Esophagus muscularis mucosa (tissue), 3 donors: ENCODE results near the gene LRP10.

Experiments
- EP300 ChIP-seq: sonication (generic); formaldehyde crosslinking; IDR thresholded peaks from one replicate; pipeline ENCODE4 v1.6.1; 2017; ENCODE audit warnings: antibody characterized with exemption
- TF ChIP-seq, protein P1 (sequence below), 3 experiments: fragments of 200-600 bp in 2 of 3; fragments of 450-650 bp in 1 of 3; sonication (generic) in 2 of 3; IDR thresholded peaks; one replicate each; pipeline ENCODE4 v1.5.1; 2017 to 2019; ENCODE audit warnings: antibody characterized with exemption in 3 of 3, mild to moderate bottlenecking in 2 of 3, moderate library complexity in 1 of 3

DNA sequence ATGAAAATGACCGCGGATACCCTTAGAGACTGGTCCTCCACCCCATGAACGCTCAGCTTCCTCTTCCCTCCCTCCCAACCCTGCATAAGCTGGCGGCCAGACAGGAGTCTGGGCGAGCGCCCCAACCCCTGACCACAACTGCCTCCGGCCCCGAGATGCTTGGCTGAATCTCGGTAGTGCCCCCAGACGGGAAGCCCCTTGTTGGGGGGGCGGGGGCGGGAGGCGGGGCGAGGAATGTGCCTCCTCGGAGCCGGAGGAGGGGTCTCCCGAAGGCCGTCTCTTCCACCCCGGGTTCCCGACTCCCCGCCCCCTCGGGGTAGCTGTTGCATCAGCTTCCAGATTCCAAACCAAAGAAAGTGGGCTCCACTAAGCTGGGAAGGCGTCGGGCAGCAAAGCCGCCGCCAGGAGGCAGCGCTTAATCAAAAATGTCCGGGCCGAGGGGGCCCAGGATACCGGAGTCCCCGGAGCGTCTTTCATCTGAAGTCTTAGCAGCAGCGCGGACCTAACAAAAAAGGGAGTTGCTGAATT lies 48.9 kb upstream of the LRP10 start:
- TF ChIP-seq, protein P1, sequence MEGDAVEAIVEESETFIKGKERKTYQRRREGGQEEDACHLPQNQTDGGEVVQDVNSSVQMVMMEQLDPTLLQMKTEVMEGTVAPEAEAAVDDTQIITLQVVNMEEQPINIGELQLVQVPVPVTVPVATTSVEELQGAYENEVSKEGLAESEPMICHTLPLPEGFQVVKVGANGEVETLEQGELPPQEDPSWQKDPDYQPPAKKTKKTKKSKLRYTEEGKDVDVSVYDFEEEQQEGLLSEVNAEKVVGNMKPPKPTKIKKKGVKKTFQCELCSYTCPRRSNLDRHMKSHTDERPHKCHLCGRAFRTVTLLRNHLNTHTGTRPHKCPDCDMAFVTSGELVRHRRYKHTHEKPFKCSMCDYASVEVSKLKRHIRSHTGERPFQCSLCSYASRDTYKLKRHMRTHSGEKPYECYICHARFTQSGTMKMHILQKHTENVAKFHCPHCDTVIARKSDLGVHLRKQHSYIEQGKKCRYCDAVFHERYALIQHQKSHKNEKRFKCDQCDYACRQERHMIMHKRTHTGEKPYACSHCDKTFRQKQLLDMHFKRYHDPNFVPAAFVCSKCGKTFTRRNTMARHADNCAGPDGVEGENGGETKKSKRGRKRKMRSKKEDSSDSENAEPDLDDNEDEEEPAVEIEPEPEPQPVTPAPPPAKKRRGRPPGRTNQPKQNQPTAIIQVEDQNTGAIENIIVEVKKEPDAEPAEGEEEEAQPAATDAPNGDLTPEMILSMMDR (IDR thresholded peaks at IDR 0.05) = peak; percentile 89 to 94 (median 90)
- TF ChIP-seq EP300 = no peak
